IgD-negative memory B cell (primary cell): ENCODE measurements around the gene BANP. TPM values are rescaled to one million over a fixed set of nuclear protein-coding genes. Genes with fewer than 3 reads are reported as not detected.

ENCODE experiments used
- H3K27ac Mint-ChIP-seq, 3 donors: one replicate each; pipeline ENCODE4 v1.8.0; 2020 to 2022; ENCODE audit warnings: mild to moderate bottlenecking in 3 of 3, mixed read lengths in 3 of 3, moderate library complexity in 1 of 3
- H3K27me3 Mint-ChIP-seq: one replicate; pipeline ENCODE4 v1.8.0; 2021; ENCODE audit warnings: mixed read lengths
- H3K36me3 Mint-ChIP-seq: one replicate; pipeline ENCODE4 v1.8.0; 2020; ENCODE audit warnings: mild to moderate bottlenecking, mixed read lengths
- H3K4me1 Mint-ChIP-seq, 3 donors: one replicate each; pipeline ENCODE4 v1.8.0; 2020 to 2022; ENCODE audit warnings: mixed read lengths in 3 of 3, mild to moderate bottlenecking in 1 of 3
- H3K4me3 Mint-ChIP-seq, 4 donors: one replicate each; pipeline ENCODE4 v1.8.0; 2020 to 2022; ENCODE audit warnings: mild to moderate bottlenecking in 4 of 4, mixed read lengths in 4 of 4, moderate library complexity in 3 of 4
- H3K9me3 Mint-ChIP-seq, 3 donors: one replicate each; pipeline ENCODE4 v1.8.0; 2020 to 2021; ENCODE audit warnings: mixed read lengths in 3 of 3, mild to moderate bottlenecking in 1 of 3
- polyA plus RNA-seq: library from polyadenylated mRNA; unstranded; fragments of 300-500 nt; fragmentation: Illumina TruSeq; gene quantifications from one replicate; pipeline ENCODE4 v1.2.3, GENCODE V29; 2021

Gene BANP
- polyA plus RNA-seq, 1 donor from 2014 or later, result 37.3 TPM

GRCh38 chr16:88002211-88002610 lies 51.0 kb downstream of the BANP start:
- H3K4me3 Mint-ChIP-seq, result no peak overlapping the region
- peaks cover 9 to 24% (median 12%) of the 10 kb centered on the region in 3 donors for H3K4me1 Mint-ChIP-seq
- H3K27ac Mint-ChIP-seq, result peak overlapping the region in 1 of 3 donors; percentile 33
- H3K36me3 Mint-ChIP-seq, result peaks cover 10% of the 10 kb centered on the region
- no peaks in the 10 kb centered on the region for H3K27me3 Mint-ChIP-seq
- H3K9me3 Mint-ChIP-seq, result no peaks in the 10 kb centered on the region

- Mint-ChIP-seq H3K36me3 (peaks cover 7% of the 10 kb centered on the region), H3K9me3 (no peaks in the 10 kb centered on the region), H3K4me1 (peaks cover 9 to 28% (median 14%) of the 10 kb centered on the region in 3 donors), H3K4me3 (no peak overlapping the region), H3K27ac (no peak overlapping the region), H3K27me3 (no peaks in the 10 kb centered on the region)
Observed at GRCh38 chr16:88002749-88003148, 51.5 kb downstream of the BANP start.

GRCh38 chr16:88003316-88003715 lies 52.1 kb downstream of the BANP start:
- no peaks in the 10 kb centered on the region for H3K27me3 Mint-ChIP-seq
- no peak overlapping the region for H3K27ac Mint-ChIP-seq
- H3K4me1 Mint-ChIP-seq, result peaks cover 9 to 31% (median 17%) of the 10 kb centered on the region in 3 donors
- H3K4me3 Mint-ChIP-seq, result no peak overlapping the region
- H3K9me3 Mint-ChIP-seq, result no peaks in the 10 kb centered on the region
- H3K36me3 Mint-ChIP-seq, result peaks cover 4% of the 10 kb centered on the region

- Mint-ChIP-seq H3K27ac (no peak overlapping the region), H3K4me1 (peaks cover 9 to 35% (median 20%) of the 10 kb centered on the region in 3 donors), H3K4me3 (no peak overlapping the region), H3K27me3 (no peaks in the 10 kb centered on the region), H3K9me3 (no peaks in the 10 kb centered on the region), H3K36me3 (peaks cover 4% of the 10 kb centered on the region)
Observed at GRCh38 chr16:88003736-88004135, 52.5 kb downstream of the BANP start.

GRCh38 chr16:88004391-88004790 lies 53.2 kb downstream of the BANP start:
- Mint-ChIP-seq H3K27ac (no peak overlapping the region), H3K9me3 (no peaks in the 10 kb centered on the region), H3K4me3 (no peak overlapping the region), H3K36me3 (peaks cover 4% of the 10 kb centered on the region), H3K27me3 (no peaks in the 10 kb centered on the region), H3K4me1 (peaks cover 12 to 39% (median 24%) of the 10 kb centered on the region in 3 donors)

- no peaks in the 10 kb centered on the region for H3K27me3 Mint-ChIP-seq
- H3K9me3 Mint-ChIP-seq, result no peaks in the 10 kb centered on the region
- peaks cover 12 to 39% (median 24%) of the 10 kb centered on the region in 3 donors for H3K4me1 Mint-ChIP-seq
- peak overlapping the region in 1 of 4 donors; percentile 52 for H3K4me3 Mint-ChIP-seq
- H3K27ac Mint-ChIP-seq, result peak overlapping the region; percentile 22 to 78 (median 44)
- peaks cover 4% of the 10 kb centered on the region for H3K36me3 Mint-ChIP-seq
Observed at GRCh38 chr16:88005181-88005581, 53.9 kb downstream of the BANP start.

GRCh38 chr16:88005968-88006367 lies 54.7 kb downstream of the BANP start:
- H3K4me1 Mint-ChIP-seq, result peaks cover 12 to 39% (median 24%) of the 10 kb centered on the region in 3 donors
- peak overlapping the region in 2 of 3 donors; percentile 39 for H3K27ac Mint-ChIP-seq
- peaks cover 4% of the 10 kb centered on the region for H3K36me3 Mint-ChIP-seq
- no peaks in the 10 kb centered on the region for H3K27me3 Mint-ChIP-seq
- no peaks in the 10 kb centered on the region for H3K9me3 Mint-ChIP-seq
- no peak overlapping the region for H3K4me3 Mint-ChIP-seq

GRCh38 chr16:88007321-88007731 lies 56.1 kb downstream of the BANP start:
- no peaks in the 10 kb centered on the region for H3K27me3 Mint-ChIP-seq
- no peaks in the 10 kb centered on the region for H3K9me3 Mint-ChIP-seq
- H3K4me1 Mint-ChIP-seq, result peaks cover 12 to 36% (median 24%) of the 10 kb centered on the region in 3 donors
- peak overlapping the region in 1 of 4 donors; percentile 60 for H3K4me3 Mint-ChIP-seq
- H3K27ac Mint-ChIP-seq, result no peak overlapping the region
- H3K36me3 Mint-ChIP-seq, result peaks cover 6% of the 10 kb centered on the region

GRCh38 chr16:88008840-88009239 lies 57.6 kb downstream of the BANP start:
- Mint-ChIP-seq H3K27ac (no peak overlapping the region), H3K9me3 (no peaks in the 10 kb centered on the region), H3K4me3 (no peak overlapping the region), H3K4me1 (peaks cover 12 to 33% (median 24%) of the 10 kb centered on the region in 3 donors), H3K36me3 (peaks cover 8% of the 10 kb centered on the region), H3K27me3 (no peaks in the 10 kb centered on the region)

GRCh38 chr16:88009563-88010342 lies 58.5 kb downstream of the BANP start:
- Mint-ChIP-seq H3K4me1 (peaks cover 10 to 28% (median 21%) of the 10 kb centered on the region in 3 donors), H3K4me3 (no peak overlapping the region), H3K36me3 (peaks cover 8% of the 10 kb centered on the region), H3K27ac (no peak overlapping the region), H3K9me3 (no peaks in the 10 kb centered on the region), H3K27me3 (no peaks in the 10 kb centered on the region)

- no peak overlapping the region for H3K27ac Mint-ChIP-seq
- H3K9me3 Mint-ChIP-seq, result no peaks in the 10 kb centered on the region
- no peaks in the 10 kb centered on the region for H3K27me3 Mint-ChIP-seq
- H3K36me3 Mint-ChIP-seq, result peaks cover 5% of the 10 kb centered on the region
- H3K4me3 Mint-ChIP-seq, result no peak overlapping the region
- H3K4me1 Mint-ChIP-seq, result peaks cover 4 to 22% (median 15%) of the 10 kb centered on the region in 3 donors
Observed at GRCh38 chr16:88010343-88010967, 59.2 kb downstream of the BANP start.

- Mint-ChIP-seq H3K4me1 (peaks cover 3 to 19% (median 13%) of the 10 kb centered on the region in 3 donors), H3K9me3 (no peaks in the 10 kb centered on the region), H3K27me3 (no peaks in the 10 kb centered on the region), H3K27ac (no peak overlapping the region), H3K4me3 (no peak overlapping the region), H3K36me3 (peaks cover 4% of the 10 kb centered on the region)
Observed at GRCh38 chr16:88010968-88011483, 59.8 kb downstream of the BANP start.

- Mint-ChIP-seq H3K27me3 (no peaks in the 10 kb centered on the region), H3K36me3 (peaks cover 6% of the 10 kb centered on the region)
Observed at GRCh38 chr16:88012360-88012759, 61.1 kb downstream of the BANP start.

GRCh38 chr16:88013091-88013609 lies 61.9 kb downstream of the BANP start:
- H3K36me3 Mint-ChIP-seq, result peaks cover 6% of the 10 kb centered on the region
- H3K27me3 Mint-ChIP-seq, result no peaks in the 10 kb centered on the region
- H3K4me3 Mint-ChIP-seq, result no peak overlapping the region
- peaks cover 3 to 10% (median 8%) of the 10 kb centered on the region in 3 donors for H3K4me1 Mint-ChIP-seq
- no peak overlapping the region for H3K27ac Mint-ChIP-seq
- no peaks in the 10 kb centered on the region for H3K9me3 Mint-ChIP-seq

More at GRCh38 chr16:88012360-88012759, 61.1 kb downstream of the BANP start:
- no peaks in the 10 kb centered on the region for H3K9me3 Mint-ChIP-seq
- no peak overlapping the region for H3K27ac Mint-ChIP-seq
- H3K4me1 Mint-ChIP-seq, result peaks cover 3 to 14% (median 10%) of the 10 kb centered on the region in 3 donors
- H3K4me3 Mint-ChIP-seq, result no peak overlapping the region

- H3K27me3 Mint-ChIP-seq, result no peaks in the 10 kb centered on the region
- peaks cover 3 to 4% (median 3%) of the 10 kb centered on the region in 3 donors for H3K4me1 Mint-ChIP-seq
- H3K4me3 Mint-ChIP-seq, result no peak overlapping the region
- H3K27ac Mint-ChIP-seq, result peak overlapping the region in 1 of 3 donors; percentile 62
- H3K36me3 Mint-ChIP-seq, result peaks cover 6% of the 10 kb centered on the region
- H3K9me3 Mint-ChIP-seq, result no peaks in the 10 kb centered on the region
Observed at GRCh38 chr16:88013766-88014251, 62.6 kb downstream of the BANP start.
